HG03066 (cell line): ENCODE results near the gene MYL12A.

ENCODE experiments used
- ATAC-seq: cut with Tn5 transposase; IDR thresholded peaks from one replicate; pipeline ENCODE4 v1.9.1; 2021; ENCODE audit warnings: low read depth; ENCODE audit not compliant: unreplicated experiment

MYL12A gene

DNA sequence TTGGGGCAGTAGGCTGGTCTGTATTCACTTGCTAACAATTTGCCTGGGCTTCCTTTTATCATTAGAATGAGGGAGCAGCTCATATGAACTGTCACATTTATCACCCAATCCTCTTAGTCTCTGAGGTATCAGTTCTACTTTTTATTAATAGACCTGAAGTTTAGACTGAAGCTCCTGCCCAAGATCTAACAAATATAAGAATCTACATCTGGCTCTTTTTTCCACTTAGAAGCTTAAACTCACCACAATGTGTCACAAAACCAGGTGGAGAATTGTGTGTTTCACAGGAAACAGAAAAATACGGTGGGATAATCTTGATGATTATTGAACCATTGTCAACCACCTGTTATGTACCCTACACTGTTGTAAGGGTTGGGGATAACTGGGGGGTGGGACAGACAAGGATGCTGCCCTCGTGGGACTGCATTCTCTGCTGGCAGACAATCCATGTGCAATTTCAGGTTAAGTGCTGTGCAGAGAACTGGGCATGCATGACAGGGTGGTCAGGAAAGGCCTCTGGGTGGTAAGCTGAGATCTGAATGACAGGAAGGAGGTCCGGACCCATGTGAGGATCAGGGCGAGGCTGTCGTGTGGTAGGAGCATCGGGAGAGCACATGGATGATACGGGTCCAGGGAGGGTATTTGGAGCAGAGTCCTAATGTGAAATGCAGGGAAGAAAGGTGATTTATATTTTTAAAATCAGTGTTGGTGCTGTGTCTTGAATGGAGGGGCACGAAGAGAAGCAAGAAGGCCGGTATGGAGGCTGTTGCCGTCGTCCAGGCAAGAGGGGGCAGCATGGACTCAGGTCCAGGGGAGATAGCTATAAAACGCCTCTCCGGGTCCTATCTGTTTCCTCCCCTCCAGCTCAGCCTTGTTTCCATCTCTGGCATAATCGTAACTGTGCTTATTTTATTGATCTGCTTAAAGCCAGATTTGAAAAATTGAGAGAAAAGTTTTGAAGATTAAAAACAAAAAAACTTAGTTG lies 31.9 kb downstream of the MYL12A start:
- ATAC-seq = peak; percentile 82

GRCh38 chr18:3281456-3282400 lies 34.1 kb downstream of the MYL12A start:
- no peak for ATAC-seq

DNA sequence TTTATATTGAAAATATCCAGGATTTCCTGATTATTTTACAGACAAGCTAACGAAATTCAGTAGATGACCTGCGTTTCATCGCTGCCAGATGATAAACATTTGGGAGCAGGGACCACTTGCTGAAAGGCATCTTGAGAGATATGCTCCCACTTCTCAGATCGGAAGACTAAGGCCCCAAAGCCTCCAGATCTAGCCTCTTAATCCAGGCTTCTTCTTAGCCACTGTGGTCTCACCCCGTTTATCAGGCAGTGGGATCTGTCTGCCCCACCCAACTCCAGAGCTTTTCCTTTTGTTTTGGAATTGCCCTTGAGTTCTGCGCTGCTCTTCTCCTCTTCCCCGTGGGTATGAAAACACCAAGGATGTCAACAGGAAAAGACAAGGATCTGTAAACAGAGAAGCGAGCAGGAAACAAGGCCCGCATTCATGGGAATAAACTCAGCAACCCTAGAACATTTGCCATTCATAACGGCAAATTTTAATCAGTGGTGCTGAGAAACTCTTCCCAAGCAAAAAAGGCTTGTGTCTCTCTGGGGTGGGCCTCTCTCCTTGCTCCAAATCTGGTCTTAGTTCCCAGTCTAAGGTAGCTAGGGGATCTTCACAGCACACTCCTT lies 35.8 kb downstream of the MYL12A start:
- ATAC-seq = no peak

DNA sequence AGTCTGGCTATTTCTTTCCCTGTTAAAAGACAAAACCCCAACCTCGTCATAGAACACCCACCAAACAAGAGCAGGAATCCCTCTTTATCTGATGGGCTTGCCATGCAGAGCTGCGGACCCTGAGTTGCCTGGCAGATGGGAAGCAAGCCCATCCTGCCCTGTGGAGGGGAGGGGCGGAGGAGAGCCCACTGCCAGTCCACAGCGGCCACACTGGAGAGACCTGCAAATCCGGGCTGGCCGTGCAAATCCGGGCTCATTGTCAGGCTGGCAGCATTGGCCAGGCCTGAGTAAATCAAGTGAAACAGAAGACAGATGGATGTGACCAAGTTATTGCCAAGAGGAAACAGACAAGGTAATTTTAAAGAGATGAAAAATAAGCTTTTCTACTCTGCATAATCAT lies 36.3 kb downstream of the MYL12A start:
- no peak for ATAC-seq

- ATAC-seq = no peak
These were observed 36.9 kb downstream of the MYL12A start for GRCh38 chr18:3284501-3284900.

GRCh38 chr18:3286159-3286558 lies 38.6 kb downstream of the MYL12A start:
- ATAC-seq = no peak

DNA sequence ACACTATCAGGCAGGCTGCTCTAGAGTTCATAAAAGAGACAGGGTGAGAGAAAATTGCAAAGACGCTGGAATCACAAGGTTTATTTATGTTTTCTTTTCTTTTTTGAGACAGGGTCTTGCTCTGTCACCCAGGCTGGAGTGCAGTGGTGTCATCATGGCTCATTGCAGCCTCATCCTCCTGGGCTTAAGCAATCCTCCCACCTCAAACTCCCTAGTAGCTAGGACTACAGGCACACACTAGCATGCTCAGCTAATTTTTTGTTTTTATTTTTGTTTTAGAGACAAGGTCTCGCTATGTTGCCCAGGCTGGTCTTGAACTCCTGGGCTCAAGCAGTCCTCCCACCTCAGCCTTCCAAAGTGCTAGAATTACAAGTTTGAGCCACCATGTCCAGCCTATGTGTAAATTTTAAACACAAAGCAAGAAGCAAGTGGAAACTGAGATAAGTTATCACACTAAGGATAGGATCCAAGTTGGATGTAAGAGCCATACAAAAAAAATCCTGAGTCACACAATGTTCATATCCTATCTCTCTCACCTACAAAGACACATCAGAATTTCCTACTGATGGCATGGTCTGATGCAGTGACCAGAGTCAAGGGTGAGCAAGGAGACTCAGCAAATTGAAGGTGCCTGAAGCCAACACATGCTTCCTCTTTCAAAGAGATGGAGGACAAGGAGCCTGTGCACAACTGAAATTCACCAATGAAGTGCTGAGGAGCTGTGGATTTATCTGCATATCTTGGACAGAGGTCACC lies 45.8 kb downstream of the MYL12A start:
- ATAC-seq = no peak

- ATAC-seq = no peak
These were observed 47.0 kb downstream of the MYL12A start for GRCh38 chr18:3294435-3295080.

DNA sequence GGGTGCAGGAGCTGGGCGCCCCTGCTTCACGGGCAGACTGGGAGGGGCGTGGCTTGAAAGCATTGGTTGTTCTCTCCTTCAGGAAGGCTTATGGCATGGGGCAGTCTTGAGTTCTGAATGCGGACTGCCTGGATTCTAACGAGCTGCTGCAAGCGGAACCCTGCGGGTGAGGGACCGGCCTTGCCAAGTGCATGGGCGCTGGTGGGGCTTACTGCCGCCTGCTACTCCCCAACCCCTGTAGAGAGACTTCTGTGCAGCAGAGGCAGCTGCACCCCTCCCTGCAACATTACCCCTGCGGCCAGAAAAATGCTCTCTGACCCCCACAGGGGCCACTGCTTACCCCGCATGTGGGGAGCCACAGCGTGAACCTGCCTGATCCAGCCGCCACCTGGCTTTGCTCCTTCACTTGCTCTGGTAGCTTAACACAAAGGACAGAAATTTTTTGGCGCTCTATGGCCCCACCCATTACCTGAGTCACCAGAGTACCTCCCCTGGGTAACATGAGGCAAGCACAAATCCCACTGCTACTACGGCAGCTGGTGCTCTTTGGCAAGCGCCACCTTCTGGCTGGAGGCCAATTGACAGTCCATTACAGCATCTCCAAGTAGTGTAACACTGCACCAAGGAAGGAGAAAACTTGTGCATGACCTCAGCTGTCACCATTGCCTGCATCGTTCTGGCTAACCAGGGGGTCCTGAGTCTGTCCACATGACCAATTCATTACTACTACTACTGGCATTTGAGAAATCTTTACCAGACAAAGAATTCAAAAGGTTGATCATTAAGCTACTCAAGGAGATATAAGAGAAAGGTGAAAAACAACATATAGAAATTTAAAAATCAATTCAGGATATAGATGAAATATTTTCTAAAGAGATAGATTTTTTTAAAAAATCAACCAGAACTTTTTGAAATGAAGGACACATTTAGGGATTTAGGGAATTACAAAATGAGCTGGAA lies 49.7 kb downstream of the MYL12A start:
- ATAC-seq = peak; percentile 99

DNA sequence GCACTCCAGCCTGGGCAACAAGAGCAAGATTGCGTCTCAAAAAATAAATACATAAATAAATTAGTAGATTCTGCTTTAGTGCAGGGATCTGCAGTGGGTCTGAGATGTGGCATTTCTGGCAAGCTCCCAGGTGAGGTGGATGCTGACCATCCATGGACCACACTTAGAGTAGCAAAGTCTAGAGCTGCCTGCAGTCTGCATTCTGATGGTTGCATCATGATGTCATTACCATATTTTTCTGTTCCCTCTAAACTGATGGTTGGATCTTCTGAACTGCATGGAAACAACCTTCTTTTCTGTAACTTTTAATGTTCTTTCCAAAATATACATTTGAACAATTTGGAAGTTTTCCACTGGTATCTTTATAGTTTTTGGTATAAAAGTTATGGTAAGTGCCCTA lies 57.2 kb downstream of the MYL12A start:
- ATAC-seq = no peak

GRCh38 chr18:3305354-3305762 lies 57.8 kb downstream of the MYL12A start:
- ATAC-seq = no peak
